DMS153 (cell line): ENCODE measurements around the gene BANP.
"Not testable (repeated sequence)": the region's sequence is repeated elsewhere in the genome, so short reads cannot be mapped to it uniquely, and the experiment has no call there.

Experiments
- DNase-seq: peaks from one replicate; lab custom pipeline; 2025; lab: John Stamatoyannopoulos, UW

BANP gene

DNA sequence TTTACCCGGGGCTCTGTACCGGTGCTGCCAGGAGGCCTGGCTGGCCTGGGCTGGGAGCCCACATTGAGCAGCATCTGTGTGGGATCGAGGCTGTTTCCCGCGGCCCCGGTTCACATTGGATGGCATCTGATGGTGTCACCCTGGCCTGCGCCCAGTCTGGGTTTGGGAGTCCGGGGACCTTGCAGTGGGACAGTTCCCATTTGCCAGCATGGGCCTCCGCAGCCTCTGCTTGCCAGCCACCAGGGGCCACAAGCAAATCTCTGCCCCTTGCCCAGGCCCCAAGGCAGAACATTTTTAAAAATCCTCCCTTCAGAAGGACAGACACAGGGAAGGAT, 64.5 kb downstream of the BANP start:
- DNase-seq = no peak

DNA sequence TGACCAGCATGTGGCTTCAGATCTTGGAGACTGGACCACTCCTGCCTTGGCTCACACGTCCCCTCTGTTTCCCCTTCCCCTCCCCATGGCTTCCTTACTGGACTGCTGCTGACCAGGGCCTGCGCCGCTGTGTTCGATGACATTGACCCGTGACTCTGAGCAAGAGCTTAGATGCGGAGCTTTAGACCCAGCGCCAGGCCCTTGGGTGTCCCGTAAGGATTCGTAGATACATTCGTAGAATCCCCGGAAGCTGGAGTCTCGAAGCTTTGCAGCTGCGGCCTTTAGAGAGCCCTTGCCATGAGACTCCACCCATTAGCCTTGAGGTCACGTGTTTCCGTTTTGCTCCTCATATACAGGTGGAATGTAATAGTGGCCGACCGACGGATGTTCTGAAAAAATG, 65.2 kb downstream of the BANP start:
- DNase-seq = not testable (repeated sequence)

DNA sequence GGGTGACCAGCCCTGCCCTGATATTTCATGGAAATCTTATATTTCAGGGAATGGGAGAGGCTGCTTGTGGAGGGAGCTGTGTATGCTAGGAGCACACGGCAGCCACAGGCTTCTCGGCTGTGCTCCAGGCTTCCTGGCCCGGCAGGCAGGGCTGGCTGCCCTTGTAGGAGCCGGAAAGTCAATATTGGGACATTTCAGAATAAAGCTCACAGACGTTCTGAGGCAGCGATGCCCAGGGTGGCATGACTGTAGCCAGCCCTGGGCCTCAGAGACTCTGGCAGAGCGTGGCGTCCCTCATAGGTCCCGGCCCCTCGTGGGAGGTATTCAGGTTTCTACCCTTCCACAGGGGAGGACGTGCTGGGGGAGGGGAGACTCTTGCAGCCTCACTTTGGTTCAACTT, 65.7 kb downstream of the BANP start:
- DNase-seq = no peak

DNA sequence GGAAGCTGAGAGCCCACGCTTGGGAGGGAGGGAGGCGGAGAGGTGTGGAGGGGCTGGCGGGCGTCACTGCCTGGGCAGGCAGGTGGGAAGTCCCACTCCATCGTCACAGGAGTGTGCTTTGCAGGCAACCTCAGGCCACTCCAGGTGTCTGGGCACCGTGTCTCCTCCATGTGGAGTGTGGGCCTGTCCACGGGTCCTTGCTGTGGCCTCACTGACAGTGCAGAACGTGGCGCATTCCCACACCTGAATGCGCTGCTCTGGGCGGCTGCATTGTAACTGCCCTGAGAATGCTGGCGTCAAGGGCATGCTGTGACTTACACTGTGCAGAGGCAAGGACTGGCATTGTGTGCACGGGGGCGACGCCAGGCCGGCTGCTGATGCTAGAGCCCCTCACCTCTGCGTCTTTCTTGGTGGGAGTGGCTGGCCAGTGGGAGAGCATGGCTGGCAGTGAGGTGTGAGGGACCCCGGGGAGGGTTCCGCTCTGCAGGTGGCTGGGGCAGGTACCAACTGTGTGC, 66.4 kb downstream of the BANP start:
- no peak for DNase-seq

DNA sequence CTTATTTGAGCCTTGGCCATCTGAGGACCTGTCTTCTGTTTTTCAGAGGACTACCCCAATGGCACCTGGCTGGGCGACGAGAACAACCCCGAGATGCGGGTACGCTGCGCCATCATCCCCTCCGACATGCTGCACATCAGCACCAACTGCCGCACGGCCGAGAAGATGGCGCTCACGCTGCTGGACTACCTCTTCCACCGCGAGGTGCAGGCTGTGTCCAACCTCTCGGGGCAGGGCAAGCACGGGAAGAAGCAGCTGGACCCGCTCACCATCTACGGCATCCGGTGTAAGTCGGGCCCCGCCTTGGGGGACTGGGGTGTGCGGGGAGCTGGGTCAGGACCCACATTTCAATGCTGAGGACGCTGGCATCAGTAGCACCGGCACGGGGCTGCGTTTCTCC, 67.1 kb downstream of the BANP start:
- DNase-seq = not testable (repeated sequence)

DNA sequence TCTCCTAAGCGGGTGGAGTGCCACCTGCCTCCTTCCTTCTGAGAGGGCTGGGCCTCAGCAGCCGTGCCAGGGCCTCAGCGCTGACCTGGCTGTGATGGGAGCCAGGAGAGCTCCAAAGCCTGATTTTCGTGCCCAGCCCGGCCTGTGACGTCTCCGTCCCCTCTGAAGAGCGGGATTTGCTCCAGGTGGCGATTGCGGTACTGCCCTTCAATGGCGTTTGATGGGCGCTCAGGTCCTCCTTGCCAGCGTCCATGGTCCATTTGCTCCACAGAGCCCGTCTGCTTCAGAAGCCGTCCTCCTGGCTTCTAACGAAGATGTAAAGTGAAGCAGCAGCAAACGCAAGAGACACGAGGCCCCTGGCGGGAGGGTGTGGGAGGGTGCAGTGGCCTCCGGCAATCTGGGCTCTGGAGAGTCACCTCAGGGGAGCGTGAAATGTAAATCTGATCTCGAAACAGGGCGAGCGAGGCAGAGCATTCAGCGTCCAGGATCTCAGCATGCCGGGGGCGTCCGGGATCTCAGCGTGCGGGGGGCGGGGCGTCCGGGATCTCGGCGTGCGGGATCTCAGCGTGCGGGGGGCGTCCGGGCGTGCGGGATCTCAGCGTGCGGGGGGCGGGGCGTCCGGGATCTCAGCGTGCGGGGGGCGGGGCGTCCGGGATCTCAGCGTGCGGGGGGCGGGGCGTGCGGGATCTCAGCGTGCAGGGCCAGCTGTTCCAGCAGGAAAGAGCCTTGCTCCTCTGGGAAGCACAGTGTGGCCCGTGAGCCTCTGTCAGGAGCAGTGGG, 68.0 kb downstream of the BANP start:
- not testable (repeated sequence) for DNase-seq

DNA sequence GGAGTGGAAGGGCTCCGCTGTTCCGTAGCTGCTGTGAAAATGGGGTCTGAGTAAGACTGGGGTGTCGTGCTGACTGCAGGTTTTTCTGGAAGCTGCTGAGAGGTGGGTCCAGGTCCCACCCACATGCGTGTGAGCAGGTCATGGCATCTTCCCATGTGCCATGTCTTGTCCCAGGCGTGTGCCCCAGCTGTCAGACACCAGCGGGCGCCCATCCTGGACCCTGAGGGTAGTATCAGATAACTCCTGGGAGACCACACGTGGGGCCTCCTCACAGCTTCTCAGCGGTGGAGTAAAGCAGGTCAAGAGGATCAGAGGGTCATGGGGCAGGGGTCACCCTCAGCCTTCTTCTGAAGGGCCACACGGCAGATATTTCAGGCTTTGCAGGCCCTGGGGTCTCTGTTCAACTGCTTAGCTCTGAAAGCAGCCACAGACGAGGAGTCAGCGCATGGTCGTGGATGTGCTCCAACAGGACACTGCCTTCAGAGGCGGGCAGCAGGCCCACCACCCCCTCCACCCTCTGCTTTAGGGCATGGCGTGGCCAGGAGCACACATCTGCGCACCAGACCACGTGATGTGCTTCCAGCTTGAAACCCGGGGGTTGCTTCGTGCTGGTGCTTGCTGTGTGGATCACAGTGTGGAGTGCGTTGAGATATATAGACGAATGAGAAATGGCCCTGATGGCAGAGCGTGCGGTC, 68.7 kb downstream of the BANP start:
- no peak for DNase-seq

DNA sequence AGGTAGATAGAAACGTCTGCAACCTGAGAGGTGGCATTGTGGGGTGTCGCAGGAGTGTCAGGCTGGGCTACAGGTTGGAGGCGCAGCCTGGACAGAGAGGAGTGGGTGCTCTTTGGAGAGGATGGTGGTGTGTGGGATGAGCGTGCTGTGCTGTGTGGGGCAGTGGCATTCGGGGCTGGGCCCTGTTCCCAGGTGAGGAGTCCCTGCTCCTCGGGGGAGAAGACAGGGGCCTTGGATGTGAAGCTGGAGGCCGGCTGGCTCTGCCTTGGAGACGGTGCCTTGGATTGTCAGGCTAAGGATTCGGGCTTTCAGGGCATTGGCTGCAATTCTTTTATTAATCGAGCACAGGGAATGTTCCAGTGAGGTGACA, 69.3 kb downstream of the BANP start:
- no peak for DNase-seq

DNA sequence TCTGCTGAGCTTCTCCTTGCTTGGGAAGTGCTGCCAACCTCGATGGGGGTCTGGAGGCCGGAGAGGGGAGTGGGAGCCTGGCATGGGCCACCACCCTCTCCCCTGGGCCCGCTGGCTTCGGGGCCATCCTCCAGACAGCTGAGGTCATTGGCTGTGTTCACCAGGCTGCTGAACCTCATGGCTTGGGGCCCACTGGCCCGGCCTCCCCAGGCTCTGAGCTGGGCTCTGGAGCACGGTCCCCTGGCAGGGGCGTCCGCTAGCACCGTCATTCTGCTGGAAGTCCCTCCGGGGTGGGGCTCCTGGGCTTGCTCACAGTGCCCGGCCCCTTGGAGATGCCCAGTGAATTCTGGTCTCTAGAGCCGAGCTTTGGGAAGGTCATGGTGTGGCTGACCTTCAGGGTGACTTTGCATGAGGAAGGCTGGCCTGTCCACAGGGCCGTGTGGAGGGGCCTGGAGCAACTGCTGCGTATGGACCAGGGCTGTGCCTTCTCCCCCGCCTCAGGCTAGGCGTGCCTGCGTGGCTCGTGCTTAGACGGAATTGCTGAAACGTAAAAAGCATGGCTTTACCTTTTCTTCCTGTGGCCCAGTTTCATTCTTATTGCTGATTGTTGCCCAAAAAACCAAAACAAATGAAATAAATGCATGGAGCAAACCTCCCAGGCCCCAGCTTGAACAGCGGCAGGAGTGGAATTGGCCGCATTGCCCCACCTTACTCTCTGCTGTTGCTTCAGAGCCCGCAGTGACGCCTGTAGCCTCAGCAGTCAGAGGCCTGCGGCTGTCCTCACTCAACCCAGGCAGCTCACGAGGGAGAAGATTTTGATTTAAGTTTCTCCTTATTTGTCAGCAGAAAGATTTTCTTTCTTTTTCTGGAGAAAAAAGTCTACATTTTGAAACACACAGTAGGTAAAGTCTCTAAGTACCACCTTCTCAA, 70.1 kb downstream of the BANP start:
- not testable (repeated sequence) for DNase-seq

DNA sequence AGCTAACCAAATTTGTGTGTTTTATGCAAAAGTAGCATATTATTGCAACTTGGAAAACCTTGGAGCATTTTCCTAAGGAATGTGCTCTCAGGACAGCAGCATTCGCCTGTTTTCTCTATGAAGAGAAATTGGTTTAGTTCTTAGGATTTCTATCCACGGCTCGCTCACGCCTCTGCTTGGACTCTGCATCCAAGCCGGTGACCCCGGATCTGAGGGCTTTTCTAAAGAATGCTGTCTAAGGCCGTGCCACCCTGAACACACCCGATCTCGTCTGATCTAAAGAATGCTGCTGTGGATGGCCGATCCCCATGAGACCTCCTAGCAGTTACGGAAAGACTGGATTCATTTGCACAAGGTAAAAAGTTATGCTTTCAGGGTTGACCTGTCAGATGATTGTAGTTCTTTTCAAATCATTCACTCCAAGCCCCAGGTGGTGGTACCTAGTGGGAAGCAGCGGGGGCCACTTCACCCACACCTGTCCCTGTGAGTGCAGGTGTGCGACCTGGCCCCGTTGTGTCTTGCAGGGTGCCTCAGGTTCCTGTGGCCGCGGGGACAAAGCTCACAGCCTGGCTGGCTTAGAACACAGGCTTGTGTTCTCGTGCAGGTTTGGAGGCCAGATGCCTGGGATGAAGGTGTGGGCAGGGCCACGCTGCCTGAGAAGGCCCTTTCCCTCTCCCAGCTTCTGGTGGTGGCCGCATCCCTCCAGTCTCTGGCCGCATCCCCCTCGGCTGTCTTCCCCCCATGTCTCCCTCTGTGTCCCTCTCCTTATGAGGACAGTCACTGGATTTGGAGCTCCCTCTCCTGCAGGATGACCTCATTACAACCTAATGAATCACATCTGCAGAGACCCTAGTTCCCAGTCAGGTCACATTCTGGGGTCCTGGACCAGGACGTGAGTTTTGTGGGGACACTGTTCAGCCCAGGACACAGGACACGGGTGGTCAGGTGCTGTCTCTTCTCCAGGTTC, 71.1 kb downstream of the BANP start:
- no peak for DNase-seq

DNA sequence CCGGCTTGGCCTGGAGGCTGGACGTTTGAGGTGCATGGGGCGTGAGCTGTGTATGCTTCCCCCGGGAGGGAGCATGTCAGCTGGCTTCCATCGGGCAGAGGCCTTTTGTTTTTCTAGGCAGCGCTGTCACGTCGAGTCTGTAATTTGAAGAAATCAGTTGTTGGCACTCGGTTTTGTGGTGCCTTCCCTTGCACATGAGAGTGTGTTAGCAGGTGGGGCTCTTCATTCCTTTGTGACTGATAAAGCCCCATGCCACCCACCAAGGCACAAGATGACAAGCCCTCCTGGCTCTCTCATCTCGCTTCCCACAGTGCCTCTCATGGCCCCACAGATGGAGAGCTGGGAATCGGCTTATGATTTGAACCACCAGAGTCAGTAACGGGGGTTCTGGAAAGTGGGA, 72.1 kb downstream of the BANP start:
- DNase-seq = no peak

DNA sequence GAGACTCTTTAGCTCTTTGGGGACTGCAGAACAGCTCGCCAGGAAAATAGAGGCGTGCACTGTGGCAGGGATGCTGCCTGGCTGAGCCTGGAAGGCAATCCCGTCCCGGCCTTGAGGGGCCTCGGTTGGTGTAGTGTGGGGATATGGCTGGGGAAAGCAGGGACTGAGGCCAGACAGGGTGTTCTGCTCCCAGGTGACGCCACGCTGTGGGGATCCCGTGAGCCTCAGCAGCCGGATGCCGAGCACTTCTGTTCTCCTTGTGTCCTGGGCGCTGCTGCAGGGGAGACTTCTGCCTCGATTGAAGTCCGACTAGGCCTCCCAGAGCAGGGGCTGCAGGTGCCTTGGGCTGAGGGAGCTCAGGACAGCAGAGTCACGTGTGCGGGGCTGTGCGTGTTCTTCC, 72.6 kb downstream of the BANP start:
- DNase-seq = no peak

DNA sequence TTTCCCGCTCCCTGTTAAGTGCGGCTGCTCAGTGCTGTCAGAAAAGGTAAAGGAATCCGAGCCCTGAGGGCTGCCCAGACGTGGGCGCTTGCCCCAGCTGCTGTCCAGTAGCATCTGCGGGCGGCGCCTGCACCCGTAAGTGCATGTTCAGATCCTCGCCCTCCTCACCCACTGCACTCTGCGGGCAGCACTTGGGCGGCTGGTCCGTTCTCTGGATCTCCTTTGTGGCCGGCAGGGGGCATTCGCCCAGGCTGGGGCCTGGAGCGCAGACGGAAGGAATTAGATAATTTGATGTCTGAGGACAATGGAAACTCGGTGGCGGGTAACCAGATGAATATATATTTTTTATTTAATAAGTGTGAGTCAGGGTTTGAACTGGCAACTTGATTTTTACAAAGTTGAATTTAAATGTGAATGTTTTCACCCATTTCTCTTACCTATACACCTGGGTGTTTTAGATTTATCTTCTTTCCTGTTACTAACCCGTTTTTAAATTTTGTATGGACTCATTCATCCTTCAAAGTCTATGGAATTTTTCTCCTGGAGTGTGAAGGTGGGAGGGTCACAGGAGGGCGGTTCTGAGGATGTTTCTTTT, 73.4 kb downstream of the BANP start:
- not testable (repeated sequence) for DNase-seq

DNA sequence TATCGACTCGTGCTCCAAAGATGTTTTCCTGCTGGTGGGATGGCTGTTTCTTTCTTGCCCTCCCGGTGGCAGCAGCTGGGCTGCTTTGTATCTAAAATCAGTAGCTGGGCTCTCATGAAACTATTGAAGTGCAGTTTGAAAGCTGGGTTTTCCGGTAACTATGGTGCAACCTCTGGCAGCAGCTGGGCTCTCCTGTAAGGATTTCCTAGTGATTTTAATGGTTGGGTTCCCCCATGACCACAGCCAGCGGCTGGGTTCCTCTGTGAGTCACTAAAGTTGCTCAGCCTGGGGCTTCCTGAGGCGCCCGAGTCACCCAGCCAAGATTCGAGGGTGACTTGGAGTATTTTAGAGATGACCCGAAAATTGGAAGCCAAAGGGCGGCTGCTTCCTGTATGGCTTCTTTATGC, 73.9 kb downstream of the BANP start:
- DNase-seq = not testable (repeated sequence)

DNA sequence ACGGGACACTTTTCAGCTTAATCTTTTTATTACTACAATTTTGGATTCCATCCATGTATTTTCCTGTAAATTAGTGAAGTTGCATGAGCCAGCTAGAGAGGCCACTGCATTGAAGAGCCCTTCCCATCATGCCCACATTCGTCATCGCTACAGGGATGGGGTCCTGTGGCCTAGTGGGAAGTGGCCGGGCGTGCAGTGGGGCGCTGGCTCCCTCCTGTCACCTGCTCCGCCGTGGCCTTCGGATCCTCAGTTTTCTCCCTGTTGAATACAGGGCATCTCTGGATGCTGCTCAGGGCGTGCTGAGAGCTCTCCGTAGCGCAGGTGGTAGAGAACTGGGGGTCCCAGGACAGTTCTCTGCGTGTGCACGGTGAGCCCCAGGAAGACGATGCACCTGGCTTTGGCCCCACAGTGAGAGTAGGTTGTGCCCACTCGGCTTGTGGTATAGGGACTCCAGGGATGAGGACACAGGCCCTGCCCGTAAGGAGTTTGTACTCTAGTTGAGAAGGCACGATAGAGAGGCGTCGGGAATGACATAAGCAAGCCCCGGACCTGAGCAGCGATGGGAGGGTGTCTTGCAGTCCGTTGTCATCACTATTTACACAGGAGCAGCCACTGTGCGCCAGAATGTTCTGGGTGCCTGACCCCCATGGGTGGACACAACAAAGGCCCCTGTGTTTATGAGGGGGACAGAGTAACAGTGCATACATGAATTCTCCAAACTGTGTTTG, 74.8 kb downstream of the BANP start:
- not testable (repeated sequence) for DNase-seq

DNA sequence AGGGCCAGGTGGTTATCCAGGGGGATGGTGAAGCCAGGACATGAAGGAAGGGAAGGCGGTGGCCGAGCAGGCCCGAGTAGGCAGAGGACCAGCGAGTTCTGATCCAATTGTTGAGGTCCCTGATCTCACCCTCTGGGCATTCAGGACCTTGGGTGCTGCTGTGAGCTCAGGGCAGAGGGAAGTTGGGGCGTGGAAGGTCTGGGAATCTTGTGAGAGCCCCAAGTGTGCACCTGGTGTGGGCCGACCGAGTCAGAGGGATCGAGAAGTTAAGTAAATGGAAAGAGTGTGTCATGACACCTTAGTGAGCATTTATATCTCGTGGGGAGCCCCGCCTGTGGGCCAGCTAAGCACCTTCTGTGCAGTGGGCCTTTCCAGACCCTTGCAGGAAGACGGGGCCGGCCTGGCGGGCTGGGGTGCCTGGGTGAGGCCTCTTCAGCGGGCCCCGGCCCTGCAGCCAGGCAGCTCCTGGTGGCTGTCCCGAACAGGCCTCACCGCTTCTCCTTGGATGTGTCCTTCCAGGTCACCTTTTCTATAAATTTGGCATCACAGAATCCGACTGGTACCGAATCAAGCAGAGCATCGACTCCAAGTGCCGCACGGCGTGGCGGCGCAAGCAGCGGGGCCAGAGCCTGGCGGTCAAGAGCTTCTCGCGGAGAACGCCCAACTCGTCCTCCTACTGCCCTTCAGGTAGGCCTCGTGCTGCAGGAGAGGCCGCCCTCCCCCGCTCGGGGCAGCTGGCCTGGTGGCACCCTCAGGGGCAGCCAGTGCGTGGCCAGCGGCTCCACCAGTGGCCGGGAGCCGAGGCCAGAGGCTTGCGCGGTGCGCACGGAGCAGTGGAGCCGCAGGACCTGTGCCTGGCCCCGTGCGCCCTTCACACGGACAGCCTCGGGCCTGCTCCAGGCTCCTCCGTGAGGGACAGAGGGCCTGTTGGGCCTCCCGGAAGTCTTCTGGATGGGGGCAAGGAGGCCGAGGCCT, 76.0 kb downstream of the BANP start:
- DNase-seq = no peak

DNA sequence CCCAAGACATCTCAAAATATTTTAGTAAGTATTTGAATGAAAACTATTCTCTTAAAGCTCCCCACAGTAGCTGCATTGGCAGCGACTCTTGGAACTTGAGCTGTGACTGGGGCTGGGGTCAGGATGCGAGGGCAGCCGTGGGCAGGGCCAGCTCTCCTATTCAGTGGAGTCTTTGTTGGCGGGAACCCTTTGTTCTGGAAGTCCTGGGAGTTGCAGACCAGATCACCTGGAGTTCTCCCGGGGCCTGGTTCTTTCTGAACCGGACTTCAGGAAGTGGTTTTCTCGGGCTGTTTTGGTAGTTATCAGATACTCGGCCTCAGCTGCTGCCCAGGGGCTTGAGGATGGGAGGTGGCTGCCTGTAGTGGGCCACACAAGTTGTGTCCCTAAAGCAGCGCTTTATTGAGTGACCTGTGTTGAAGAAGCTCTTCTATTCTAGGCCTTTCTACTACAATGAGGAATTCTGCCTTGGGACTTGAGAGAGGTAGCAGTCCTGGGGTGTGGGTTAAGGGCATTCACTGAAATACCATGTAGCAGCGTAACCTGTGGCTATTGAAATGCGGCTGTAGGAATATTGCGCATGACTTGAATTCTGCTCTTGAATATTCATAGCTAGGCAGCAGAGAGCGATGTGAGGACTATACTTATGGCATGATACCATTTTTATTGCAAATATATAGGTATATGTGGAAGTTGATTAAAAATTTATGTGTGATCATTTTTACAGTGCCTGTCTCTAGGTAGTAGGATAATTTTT, 77.1 kb downstream of the BANP start:
- not testable (repeated sequence) for DNase-seq

DNA sequence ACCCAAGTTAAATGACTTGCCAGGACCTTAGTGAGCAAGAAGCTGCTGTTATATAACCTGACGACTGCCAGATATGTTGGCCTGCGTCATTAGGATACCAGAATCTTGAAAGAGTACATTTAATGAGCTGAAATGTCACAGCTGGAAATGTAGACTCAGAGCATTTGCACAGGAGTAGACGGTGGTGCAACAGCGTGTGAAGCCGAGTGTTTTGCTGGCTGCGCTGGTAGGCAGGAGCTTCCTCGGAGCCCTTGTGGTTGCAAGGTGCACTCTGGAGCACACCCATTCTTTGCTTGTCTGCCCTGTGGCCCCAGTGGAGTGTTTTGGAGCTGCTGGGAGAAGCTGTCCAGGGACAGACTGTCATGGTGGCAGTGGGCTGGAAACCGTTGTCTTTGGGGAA, 79.3 kb downstream of the BANP start:
- DNase-seq = no peak
